Fibroblast of the aortic adventitia (primary cell): ENCODE data around the gene KAT2B. TPM values are rescaled to one million over a fixed set of nuclear protein-coding genes. Genes with fewer than 3 reads are reported as not detected.

Experiments used
- DNase-seq: peaks from one replicate; pipeline ENCODE4 v3.0.0-alpha.2; 2010; ENCODE audit warnings: low read depth
- H3K4me3 ChIP-seq: 2 replicates; pipeline ENCODE4 v1.5.1; 2011; ENCODE audit warnings: low read depth, mild to moderate bottlenecking, control low read depth, low read length, moderate library complexity
- total RNA-seq: library from RNA; depleted of rRNA; stranded (reverse); fragments of >200 nt; gene quantifications from 2 replicates; pipeline ENCODE4 v1.2.3, GENCODE V29; 2012; ENCODE audit warnings: low replicate concordance
- TF ChIP-seq, protein P1 (sequence below): IDR thresholded peaks from 2 replicates; pipeline ENCODE4 v1.5.1; 2011; ENCODE audit warnings: mild to moderate bottlenecking, low read length, control low read depth, inconsistent platforms; ENCODE audit not compliant: insufficient read depth

KAT2B gene
- total RNA-seq, 1 donor = 14.3 TPM

DNA sequence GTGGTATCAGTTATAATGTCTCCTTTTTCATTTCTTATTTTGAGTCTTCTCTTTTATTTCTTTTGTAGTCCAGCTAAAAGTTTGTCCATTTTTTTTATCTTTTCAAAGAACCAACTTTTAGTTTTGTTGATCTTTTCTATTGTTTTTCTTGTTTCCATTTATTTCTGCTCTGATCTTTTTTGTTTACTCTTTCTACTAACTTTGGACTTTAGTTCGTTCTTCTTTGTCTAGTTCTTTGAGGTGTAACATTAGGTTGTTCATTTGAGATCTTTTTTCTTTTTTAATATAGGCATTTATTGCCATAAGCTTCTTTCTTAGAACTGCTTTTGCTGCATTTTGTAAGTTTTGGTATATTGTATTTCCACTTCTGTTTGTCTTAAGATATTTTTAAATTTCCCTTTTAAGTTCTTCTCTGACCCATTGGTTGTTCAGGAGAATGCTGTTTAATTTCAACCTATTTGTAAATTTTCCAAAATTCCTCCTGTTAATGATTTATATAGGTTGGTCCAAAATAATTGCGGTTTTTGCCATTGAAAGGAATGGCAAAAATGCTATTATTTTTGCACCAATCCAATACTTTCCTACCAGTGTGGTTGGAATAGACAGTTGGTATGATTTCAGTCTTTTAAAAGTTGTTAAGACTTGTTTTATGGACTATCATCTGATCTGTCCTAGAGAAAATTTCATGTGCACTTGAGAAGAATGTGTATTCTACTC is 51.2 kb downstream of the KAT2B start:
- no peak for DNase-seq
- TF ChIP-seq, protein P1, sequence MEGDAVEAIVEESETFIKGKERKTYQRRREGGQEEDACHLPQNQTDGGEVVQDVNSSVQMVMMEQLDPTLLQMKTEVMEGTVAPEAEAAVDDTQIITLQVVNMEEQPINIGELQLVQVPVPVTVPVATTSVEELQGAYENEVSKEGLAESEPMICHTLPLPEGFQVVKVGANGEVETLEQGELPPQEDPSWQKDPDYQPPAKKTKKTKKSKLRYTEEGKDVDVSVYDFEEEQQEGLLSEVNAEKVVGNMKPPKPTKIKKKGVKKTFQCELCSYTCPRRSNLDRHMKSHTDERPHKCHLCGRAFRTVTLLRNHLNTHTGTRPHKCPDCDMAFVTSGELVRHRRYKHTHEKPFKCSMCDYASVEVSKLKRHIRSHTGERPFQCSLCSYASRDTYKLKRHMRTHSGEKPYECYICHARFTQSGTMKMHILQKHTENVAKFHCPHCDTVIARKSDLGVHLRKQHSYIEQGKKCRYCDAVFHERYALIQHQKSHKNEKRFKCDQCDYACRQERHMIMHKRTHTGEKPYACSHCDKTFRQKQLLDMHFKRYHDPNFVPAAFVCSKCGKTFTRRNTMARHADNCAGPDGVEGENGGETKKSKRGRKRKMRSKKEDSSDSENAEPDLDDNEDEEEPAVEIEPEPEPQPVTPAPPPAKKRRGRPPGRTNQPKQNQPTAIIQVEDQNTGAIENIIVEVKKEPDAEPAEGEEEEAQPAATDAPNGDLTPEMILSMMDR = no peak
- no peak overlapping the region for H3K4me3 ChIP-seq

DNA sequence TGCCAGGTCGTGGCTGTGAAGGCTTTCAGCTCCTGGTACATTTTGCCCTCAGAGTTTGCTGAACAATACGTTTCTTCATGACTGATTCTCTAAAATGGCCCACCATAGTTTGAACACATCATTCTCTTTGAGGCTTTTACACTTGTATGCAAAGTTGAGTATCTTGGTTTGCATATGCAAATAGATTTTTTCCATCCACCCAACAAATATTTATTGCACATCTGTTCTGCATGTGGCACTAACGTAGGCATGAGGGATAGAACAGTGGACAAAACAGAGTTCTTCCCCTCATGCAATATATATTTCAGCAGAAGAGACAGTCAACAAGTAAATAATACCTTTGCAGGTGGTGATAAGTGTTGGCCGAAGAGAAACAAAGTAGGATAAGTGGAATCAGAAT is 55.2 kb downstream of the KAT2B start:
- H3K4me3 ChIP-seq = no peak overlapping the region
- TF ChIP-seq, protein P1 = no peak
- DNase-seq = no peak

DNA sequence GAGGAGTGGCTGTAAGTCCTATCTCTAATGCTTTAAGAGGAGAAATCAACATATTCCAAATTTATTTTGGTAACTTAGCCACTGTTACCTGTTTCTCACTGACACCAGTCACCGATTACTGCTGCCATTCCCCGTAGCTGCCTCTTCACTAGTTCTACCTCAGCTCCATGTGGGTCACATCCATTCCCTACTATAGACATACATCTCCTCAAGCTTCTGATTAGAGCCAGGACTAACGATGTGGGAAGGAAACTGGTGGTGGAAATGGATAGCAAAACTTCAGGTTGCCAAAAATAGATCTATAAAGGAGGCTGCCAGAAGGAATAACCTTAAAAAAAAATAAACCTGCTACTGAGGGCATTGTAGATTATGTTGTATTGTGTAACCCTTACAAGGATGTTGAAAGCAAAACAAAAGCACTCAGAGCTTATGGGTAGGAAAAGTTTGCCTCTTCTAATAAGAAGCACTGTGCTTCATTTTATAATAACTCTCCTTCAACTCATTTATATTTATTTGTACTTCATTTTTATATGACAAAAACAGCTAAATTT is 56.0 kb downstream of the KAT2B start:
- TF ChIP-seq, protein P1 = no peak
- H3K4me3 ChIP-seq = no peak overlapping the region
- peak; percentile 57 for DNase-seq

DNA sequence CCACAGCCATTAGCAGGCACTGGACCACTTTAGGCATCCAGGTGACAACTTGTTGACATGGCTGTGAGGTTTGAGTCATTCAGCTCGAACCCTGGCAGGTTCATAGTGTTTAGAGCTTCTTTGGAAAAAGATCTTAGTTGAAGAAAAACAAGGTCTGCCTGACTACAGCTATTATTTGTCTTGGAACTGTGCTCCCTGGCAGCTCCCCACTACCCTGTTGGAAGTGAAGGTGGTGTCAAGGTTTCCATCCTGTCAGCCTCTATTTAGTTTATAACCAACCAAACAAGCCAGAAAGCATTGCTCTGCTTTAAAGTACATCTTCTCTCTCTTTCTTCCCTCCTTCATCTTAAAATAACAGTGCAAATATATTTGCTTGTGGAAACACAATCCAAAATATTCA is 56.8 kb downstream of the KAT2B start:
- TF ChIP-seq, protein P1 = no peak

DNA sequence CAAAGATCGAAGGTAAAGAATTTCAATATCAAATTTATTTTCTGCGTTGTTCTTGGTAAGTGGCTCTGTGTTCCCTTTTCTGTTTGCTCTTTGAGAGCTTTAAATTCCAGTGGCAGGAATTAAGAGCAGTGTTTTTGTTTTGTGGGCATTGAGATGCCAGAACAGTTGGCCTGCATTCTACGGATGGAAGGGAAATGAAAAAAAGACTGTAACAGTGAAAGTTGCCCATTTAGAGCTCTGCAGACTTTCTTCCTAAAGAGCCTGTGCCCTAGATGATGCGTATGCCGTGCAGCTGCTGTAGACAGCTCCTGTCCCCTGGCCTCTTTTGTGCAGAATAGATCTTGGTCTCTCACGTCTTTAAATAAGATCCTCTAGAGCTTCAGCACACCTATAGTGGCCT is 58.8 kb downstream of the KAT2B start:
- no peak overlapping the region for H3K4me3 ChIP-seq
- no peak for DNase-seq
- TF ChIP-seq, protein P1 = no peak

More for the DNA sequence above, 56.8 kb downstream of the KAT2B start:
- DNase-seq = peak; percentile 32
- H3K4me3 ChIP-seq = no peak overlapping the region

DNA sequence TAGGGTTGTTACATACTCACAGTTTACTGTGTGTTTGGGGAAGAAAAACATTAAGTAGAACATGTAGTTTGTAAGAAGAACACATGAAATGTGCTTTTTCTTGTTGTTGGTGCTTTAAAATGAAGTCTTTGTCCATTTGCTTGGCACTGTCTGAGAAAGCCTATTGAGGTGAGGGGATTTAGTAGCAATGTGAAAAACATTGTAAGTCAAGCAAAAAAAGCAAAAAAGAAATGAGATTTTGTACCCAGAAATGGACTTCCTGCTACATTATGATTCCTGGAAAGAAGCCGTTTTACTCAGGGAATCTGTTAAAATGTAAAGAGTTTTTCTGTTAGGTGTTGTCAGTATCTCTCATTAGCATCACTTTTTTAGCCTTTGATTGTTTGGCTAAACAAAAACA is 59.9 kb downstream of the KAT2B start:
- TF ChIP-seq, protein P1 = no peak
- no peak for DNase-seq
- H3K4me3 ChIP-seq = no peak overlapping the region
